B cell (primary cell): ENCODE results near the gene GANAB. TPM values are rescaled to one million over a fixed set of nuclear protein-coding genes. Genes with fewer than 3 reads are reported as not detected.
A peak's percentile ranks its signal among the peaks of the same experiment; 100 is the strongest.

Source experiments
- ATAC-seq: fragments of 200-7000 bp; cut with Tn5 transposase; one replicate; pipeline ENCODE4 v1.10.0; 2021; ENCODE audit warnings: low read depth, mild to moderate bottlenecking, moderate number of reproducible peaks, moderate library complexity
- CTCF ChIA-PET: fragments of 350-600 bp; sonication (Branson Sonifier 250); formaldehyde crosslinking; loops from one replicate; lab custom pipeline; 2021; ENCODE audit warnings: antibody characterized with exemption, inconsistent platforms; lab: Charles Lee
- POLR2A ChIA-PET: fragments of 350-600 bp; sonication (Branson Sonifier 250); formaldehyde crosslinking; loops from one replicate; lab custom pipeline; 2021; ENCODE audit warnings: antibody characterized with exemption; lab: Charles Lee
- DNase-seq: peaks from one replicate; pipeline ENCODE4 v3.0.0; 2013
- H2AFZ ChIP-seq: 2 replicates; pipeline ENCODE4 v1.6.1; 2012; ENCODE audit warnings: mild to moderate bottlenecking, low read depth, low read length; ENCODE audit not compliant: insufficient read depth, poor library complexity, severe bottlenecking
- H3K27ac ChIP-seq, 2 donors: 1 replicate in 1 of 2; 2 replicates in 1 of 2; pipeline ENCODE4 v1.5.1; 2012 to 2013; ENCODE audit warnings: low read length in 2 of 2, mild to moderate bottlenecking in 2 of 2, moderate library complexity in 1 of 2
- H3K27me3 ChIP-seq, 4 experiments: fragments of 200-600 bp in 1 of 4; sonication (generic) in 1 of 4; replicated peaks in 1 of 4; 1 replicate in 2 of 4; 2 replicates in 2 of 4; pipeline versions ENCODE4 v1.6.1 to v1.7.0; 2013 to 2016; ENCODE audit warnings: low read length in 3 of 4, mild to moderate bottlenecking in 2 of 4, mixed read lengths in 1 of 4, moderate library complexity in 1 of 4; ENCODE audit not compliant: insufficient read depth in 4 of 4, control insufficient read depth in 3 of 4; ENCODE audit errors: control extremely low read depth in 1 of 4
- H3K36me3 ChIP-seq, 2 experiments: replicated peaks in 1 of 2; 1 replicate in 1 of 2; 2 replicates in 1 of 2; pipeline versions ENCODE4 v1.6.1 to v1.7.1; 2013; ENCODE audit warnings: low read length in 1 of 2; ENCODE audit not compliant: insufficient read depth in 2 of 2, control insufficient read depth in 1 of 2; ENCODE audit errors: control extremely low read depth in 1 of 2, extremely low read depth in 1 of 2
- H3K4me1 ChIP-seq, 2 donors: fragments of 200-600 bp in 1 of 2; sonication (generic) in 1 of 2; 1 replicate in 1 of 2; 2 replicates in 1 of 2; pipeline versions ENCODE4 v1.5.1 to v1.6.1; 2013 to 2017; ENCODE audit warnings: low read length in 2 of 2; ENCODE audit not compliant: control insufficient read depth in 2 of 2, insufficient read depth in 2 of 2
- H3K4me2 ChIP-seq: replicated peaks from 2 replicates; pipeline ENCODE3; 2012; ENCODE audit warnings: mild to moderate bottlenecking, low read depth, low read length; ENCODE audit not compliant: poor library complexity, severe bottlenecking
- H3K4me3 ChIP-seq, 5 experiments: fragments of 200-600 bp in 1 of 5; sonication (generic) in 1 of 5; 1 replicate in 3 of 5; 2 replicates in 2 of 5; pipeline versions ENCODE4 v1.5.1 to v1.7.0; 2011 to 2016; ENCODE audit warnings: low read length in 4 of 5, mild to moderate bottlenecking in 4 of 5, low read depth in 2 of 5, control low read depth in 1 of 5, moderate library complexity in 1 of 5; ENCODE audit not compliant: insufficient read depth in 1 of 5; ENCODE audit errors: control extremely low read depth in 1 of 5, extremely low read depth in 1 of 5
- H3K79me2 ChIP-seq: fragments of 200-600 bp; sonication (generic); one replicate; pipeline ENCODE4 v1.6.0; 2016; ENCODE audit warnings: low read length; ENCODE audit not compliant: control insufficient read depth, insufficient read depth
- H3K9ac ChIP-seq: fragments of 200-600 bp; sonication (generic); 2 replicates; pipeline ENCODE4 v1.6.1; 2017; ENCODE audit warnings: mild to moderate bottlenecking, low read length, moderate library complexity
- H3K9me3 ChIP-seq, 3 donors: one replicate each; pipeline versions ENCODE4 v1.6.1 to v1.7.1; 2013; ENCODE audit warnings: low read length in 2 of 3; ENCODE audit not compliant: control insufficient read depth in 2 of 3, insufficient read depth in 1 of 3; ENCODE audit errors: control extremely low read depth in 1 of 3
- H4K20me1 ChIP-seq: 2 replicates; pipeline ENCODE4 v1.6.0; 2012; ENCODE audit warnings: mild to moderate bottlenecking, low read length; ENCODE audit not compliant: insufficient read depth, control insufficient read depth, poor library complexity, severe bottlenecking
- H3K27ac Mint-ChIP-seq: one replicate; pipeline ENCODE4 v1.8.0; 2021; ENCODE audit warnings: mixed read lengths
- H3K27me3 Mint-ChIP-seq: one replicate; pipeline ENCODE4 v1.8.0; 2021; ENCODE audit warnings: mixed read lengths
- H3K4me1 Mint-ChIP-seq: one replicate; pipeline ENCODE4 v1.8.0; 2021; ENCODE audit warnings: mixed read lengths
- H3K4me3 Mint-ChIP-seq: one replicate; pipeline ENCODE4 v1.8.0; 2021; ENCODE audit warnings: mixed read lengths
- H3K9me3 Mint-ChIP-seq: one replicate; pipeline ENCODE4 v1.8.0; 2022; ENCODE audit warnings: mixed read lengths; ENCODE audit not compliant: insufficient read depth
- EZH2 ChIP-seq: IDR thresholded peaks from 2 replicates; pipeline ENCODE4 v1.6.1; 2012; ENCODE audit warnings: borderline replicate concordance, low read depth, mild to moderate bottlenecking, moderate library complexity, low read length; ENCODE audit not compliant: insufficient read depth, poor library complexity, severe bottlenecking
- WGBS: methylation state at CpG from one replicate; pipeline ENCODE4 v1.1.5; 2013; ENCODE audit warnings: missing lambda C conversion rate; ENCODE audit not compliant: insufficient coverage; 5-methylcytosine and 5-hydroxymethylcytosine counted together
- intact Hi-C: fragments of 100-400 bp; cut with micrococcal nuclease; formaldehyde crosslinking; loops from one replicate; pipeline ENCODE4 v1.10.0; 2022
- polyA plus RNA-seq: library from polyadenylated mRNA; depleted of rRNA; stranded (reverse); fragments of >200 nt; gene quantifications from 2 replicates; pipeline ENCODE4 v1.2.3, GENCODE V29; 2012
- total RNA-seq, 2 donors: library from RNA; stranded (reverse); fragments of 120-200 nt in 1 of 2; gene quantifications; 1 replicate in 1 of 2; 2 replicates in 1 of 2; pipeline versions ENCODE4 v1.2.3 to v1.2.4, GENCODE V29; 2013 to 2022
- TF ChIP-seq, protein P1 (sequence below): fragments of 200-600 bp; IDR thresholded peaks from one replicate; pipeline ENCODE4 v1.8.0; 2022; ENCODE audit warnings: antibody characterized with exemption, mild to moderate bottlenecking

The GANAB gene
- total and polyA plus RNA-seq, 2 donors (not counting 1 experiment from before 2014, with no cell fraction given), result 98.7 to 204 TPM

DNA sequence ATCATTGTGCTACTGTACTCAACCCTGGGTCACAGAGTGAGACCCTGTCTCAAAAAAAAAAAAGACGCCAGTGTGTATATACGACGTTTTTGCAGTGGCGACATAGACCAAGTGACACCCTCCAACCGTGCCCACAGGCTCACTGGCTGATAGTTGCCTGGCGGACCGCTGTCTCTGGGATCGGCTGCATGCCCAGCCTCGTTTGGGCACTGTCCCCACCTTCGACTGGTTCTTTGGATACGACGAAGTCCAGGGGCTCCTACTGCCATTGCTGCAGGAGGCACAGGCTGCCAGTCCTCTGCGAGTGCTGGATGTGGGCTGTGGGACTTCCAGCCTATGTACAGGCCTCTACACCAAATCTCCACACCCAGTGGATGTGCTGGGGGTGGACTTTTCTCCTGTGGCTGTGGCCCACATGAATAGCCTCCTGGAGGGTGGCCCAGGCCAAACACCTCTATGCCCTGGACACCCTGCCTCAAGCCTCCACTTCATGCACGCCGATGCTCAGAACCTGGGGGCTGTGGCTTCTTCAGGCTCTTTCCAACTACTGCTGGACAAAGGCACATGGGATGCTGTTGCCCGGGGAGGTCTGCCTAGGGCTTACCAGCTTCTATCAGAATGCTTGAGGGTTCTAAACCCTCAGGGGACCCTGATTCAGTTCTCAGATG lies 20.0 kb upstream of the GANAB start:
- Histone ChIP-seq H3K4me1 (peaks cover 21 to 41% of the 10 kb centered on the region in 2 donors), H4K20me1 (peaks cover 9% of the 10 kb centered on the region), H3K9ac (peak overlapping the region; percentile 82), H3K9me3 (no peaks in the 10 kb centered on the region), H3K4me3 (peak overlapping the region; percentile 36 to 98 (median 83)), H3K79me2 (peaks cover 62% of the 10 kb centered on the region), H3K4me2 (peak overlapping the region; percentile 78), H3K36me3 (peaks cover 4 to 19% of the 10 kb centered on the region in 2 experiments), H3K27me3 (no peaks in the 10 kb centered on the region), H3K27ac (peak overlapping the region in 1 of 2 donors; percentile 81), H2AFZ (no peak overlapping the region)
- intact Hi-C loops, result no loop called here
- Mint-ChIP-seq H3K9me3 (no peaks in the 10 kb centered on the region), H3K4me1 (peaks cover 57% of the 10 kb centered on the region), H3K4me3 (peak overlapping the region; percentile 97), H3K27ac (peak overlapping the region; percentile 56), H3K27me3 (no peaks in the 10 kb centered on the region)
- no peak for ATAC-seq
- no peak for DNase-seq
- no peak for TF ChIP-seq EZH2
- TF ChIP-seq, protein P1, sequence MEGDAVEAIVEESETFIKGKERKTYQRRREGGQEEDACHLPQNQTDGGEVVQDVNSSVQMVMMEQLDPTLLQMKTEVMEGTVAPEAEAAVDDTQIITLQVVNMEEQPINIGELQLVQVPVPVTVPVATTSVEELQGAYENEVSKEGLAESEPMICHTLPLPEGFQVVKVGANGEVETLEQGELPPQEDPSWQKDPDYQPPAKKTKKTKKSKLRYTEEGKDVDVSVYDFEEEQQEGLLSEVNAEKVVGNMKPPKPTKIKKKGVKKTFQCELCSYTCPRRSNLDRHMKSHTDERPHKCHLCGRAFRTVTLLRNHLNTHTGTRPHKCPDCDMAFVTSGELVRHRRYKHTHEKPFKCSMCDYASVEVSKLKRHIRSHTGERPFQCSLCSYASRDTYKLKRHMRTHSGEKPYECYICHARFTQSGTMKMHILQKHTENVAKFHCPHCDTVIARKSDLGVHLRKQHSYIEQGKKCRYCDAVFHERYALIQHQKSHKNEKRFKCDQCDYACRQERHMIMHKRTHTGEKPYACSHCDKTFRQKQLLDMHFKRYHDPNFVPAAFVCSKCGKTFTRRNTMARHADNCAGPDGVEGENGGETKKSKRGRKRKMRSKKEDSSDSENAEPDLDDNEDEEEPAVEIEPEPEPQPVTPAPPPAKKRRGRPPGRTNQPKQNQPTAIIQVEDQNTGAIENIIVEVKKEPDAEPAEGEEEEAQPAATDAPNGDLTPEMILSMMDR, result no peak
- CTCF ChIA-PET, result interaction anchor here (1.4 to 2.0 kb wide), 2 partner anchors 75 kb away, joined by 7 read pairs; partner anchors contain the start of gene TUT1
- POLR2A ChIA-PET, result interaction anchor here (0.8 to 3.3 kb wide), 14 partner anchors 8 to 105 kb away, joined by 3 to 62 read pairs (median 6); partner anchors contain the start of genes B3GAT3, EEF1G, GANAB and HNRNPUL2
- WGBS, result 63% methylated on average over 15 of the region's 16 CpGs
